ENCODE measurements around the gene ARID5B.

GRCh38 chr10:61869041-61869675, 32.3 kb upstream of the ARID5B start:
- TF ChIP-seq EP300 (conservative IDR thresholded peaks at IDR 0.05; ENCODE audit: poor library complexity, severe bottlenecking), result no peak
- TF ChIP-seq CTCF (IDR thresholded peaks at IDR 0.05; ENCODE audit: poor library complexity, severe bottlenecking), result no peak
- no peak for TF ChIP-seq TAF1 (IDR thresholded peaks at IDR 0.05; ENCODE audit: low read depth)

All from neural cell (in vitro differentiated cells).